MCF 10A (cell line): Measurements from ENCODE around the gene RFXAP. TPM values are rescaled to one million over a fixed set of nuclear protein-coding genes. Genes with fewer than 3 reads are reported as not detected.

Experiments used
- Bru-seq: library from RNA; stranded (reverse); fragments of 400-500 nt; gene quantifications from one replicate; lab custom pipeline; 2021; lab: Mats Ljungman, UMichigan
- BruChase-seq, 2 experiments: library from RNA; stranded (reverse); fragments of 400-500 nt; gene quantifications; one replicate each; lab custom pipeline; 2021; lab: Mats Ljungman, UMichigan
- BruUV-seq: library from RNA; stranded (reverse); fragments of 400-500 nt; replicated peaks from 2 replicates; lab custom pipeline; 2021; lab: Mats Ljungman, UMichigan
- CTCF ChIA-PET: fragments of 300-600 bp; sonication (Branson Sonifier 250); formaldehyde crosslinking; extraction: SDS; loops from one replicate; lab custom pipeline; 2021; ENCODE audit warnings: antibody characterized with exemption, inconsistent platforms; lab: Yijun Ruan, JAX
- POLR2A ChIA-PET: fragments of 300-600, 350-650 bp; sonication (Branson Sonifier 250); formaldehyde crosslinking; extraction: SDS; loops from one replicate; lab custom pipeline; 2020; ENCODE audit warnings: antibody characterized with exemption, inconsistent platforms; lab: Yijun Ruan, JAX
- DNase-seq: peaks from one replicate; pipeline ENCODE4 v3.0.0-alpha.2; 2018; ENCODE audit not compliant: unreplicated experiment
- H3K27ac Mint-ChIP-seq: one replicate; pipeline ENCODE4 v1.8.0; 2022; ENCODE audit warnings: mild to moderate bottlenecking, low read depth, mixed read lengths; ENCODE audit not compliant: unreplicated experiment
- H3K27me3 Mint-ChIP-seq: one replicate; pipeline ENCODE4 v1.8.0; 2022; ENCODE audit warnings: mixed read lengths; ENCODE audit not compliant: insufficient read depth, unreplicated experiment
- H3K36me3 Mint-ChIP-seq: one replicate; pipeline ENCODE4 v1.8.0; 2022; ENCODE audit warnings: mild to moderate bottlenecking, moderate library complexity, mixed read lengths; ENCODE audit not compliant: insufficient read depth, unreplicated experiment
- H3K4me1 Mint-ChIP-seq: one replicate; pipeline ENCODE4 v1.8.0; 2022; ENCODE audit warnings: mixed read lengths; ENCODE audit not compliant: insufficient read depth, unreplicated experiment
- H3K4me3 Mint-ChIP-seq: one replicate; pipeline ENCODE4 v1.8.0; 2022; ENCODE audit warnings: mild to moderate bottlenecking, moderate library complexity, mixed read lengths; ENCODE audit not compliant: unreplicated experiment
- H3K9me3 Mint-ChIP-seq: one replicate; pipeline ENCODE4 v1.8.0; 2022; ENCODE audit warnings: mixed read lengths; ENCODE audit not compliant: unreplicated experiment
- CTCF ChIP-seq: fragments of 200-600 bp; IDR thresholded peaks from one replicate; pipeline ENCODE4 v1.8.0; 2022; ENCODE audit warnings: antibody characterized with exemption, mild to moderate bottlenecking; ENCODE audit not compliant: unreplicated experiment
- intact Hi-C: fragments of 100-400 bp; cut with micrococcal nuclease; formaldehyde crosslinking; loops from 2 replicates; pipeline ENCODE4 v1.14.1; 2022
- long read RNA-seq: library from polyadenylated mRNA; stranded (forward); transcript quantifications from one replicate; pipeline ENCODE4 v2.0.0, GENCODE V29; 2022
- total RNA-seq: library from RNA; stranded (reverse); gene quantifications from 2 replicates; pipeline ENCODE4 v1.2.3, GENCODE V29; 2022

Gene RFXAP
- total RNA-seq (6.1 and 8.1 TPM in 2 replicates), Bru-seq, nascent RNA (percentile 81 among the genes with signal in this experiment), BruChase-seq, experiment 1, labeled RNA remaining after a 6-hour chase (percentile 80 among the genes with signal in this experiment), BruChase-seq, experiment 2, labeled RNA remaining after a 2-hour chase (percentile 93 among the genes with signal in this experiment)
- long read RNA-seq, transcript RFXAP-201 (3 exons, 2,304 nt): major isoform, 13 of 13 reads
- long read RNA-seq, partial matches to known transcripts: 0 of 13 reads
- long read RNA-seq, other reads (novel, unspliced or antisense): 0 of 13 reads

- Mint-ChIP-seq H3K4me3 (peak within 1 kb of the TSS; percentile 94), H3K4me1 (peaks cover 24% of the 10 kb centered on the region), H3K9me3 (no peaks in the 10 kb centered on the region), H3K36me3 (no peaks in the 10 kb centered on the region), H3K27me3 (no peaks in the 10 kb centered on the region), H3K27ac (peak within 1 kb of the TSS; percentile 79)
- POLR2A ChIA-PET: interaction anchor here (0.6 to 0.9 kb wide), 2 partner anchors 8 to 179 kb away, joined by 3 to 4 read pairs; no protein-coding TSS in a partner anchor
- TF ChIP-seq CTCF: no peak
- CTCF ChIA-PET: interaction anchor here (0.6 kb wide), 1 partner anchor 39 kb away, joined by 3 read pairs; no protein-coding TSS in a partner anchor
- intact Hi-C loops: no loop called here
- BruUV-seq: no TSS peak
- DNase-seq: peak; percentile 83
These were observed at the start of gene RFXAP for GRCh38 chr13:36818804-36819738. RFXAP (plus strand) TSS chr13:36819222; CDS start chr13:36819358, 136 bp downstream.

DNA sequence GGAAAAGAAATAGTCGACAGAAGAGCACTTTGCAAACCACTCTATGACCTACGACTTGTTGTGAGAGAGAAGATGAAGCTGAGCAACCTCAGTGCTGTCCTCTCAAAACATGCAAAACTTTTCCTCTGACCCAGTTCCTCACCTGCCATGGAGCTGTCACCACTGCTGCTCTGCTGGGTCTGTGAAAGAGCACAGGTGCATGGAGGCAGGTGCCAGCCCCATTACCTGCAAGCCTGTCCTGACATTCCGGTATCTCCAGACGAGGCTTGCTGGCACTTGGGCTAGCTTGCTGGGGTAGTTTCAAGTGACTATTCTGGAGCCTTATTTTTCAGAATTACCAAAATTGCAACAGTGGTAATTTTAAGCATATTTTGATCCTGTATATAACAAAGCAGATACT, 49.5 kb upstream of the RFXAP start:
- Mint-ChIP-seq H3K36me3 (no peaks in the 10 kb centered on the region), H3K4me3 (no peak overlapping the region), H3K27ac (no peak overlapping the region), H3K9me3 (peaks cover 12% of the 10 kb centered on the region), H3K27me3 (no peaks in the 10 kb centered on the region), H3K4me1 (peaks cover 7% of the 10 kb centered on the region)
- CTCF ChIA-PET: no interaction called here
- intact Hi-C loops: no loop called here
- POLR2A ChIA-PET: no interaction called here
- no peak for DNase-seq
- no peak for TF ChIP-seq CTCF
- BruUV-seq: no TSS peak

GRCh38 chr13:36770741-36771140, 48.3 kb upstream of the RFXAP start:
- ChIA-PET CTCF (interaction anchor here (0.6 kb wide), 2 partner anchors 14 to 35 kb away, joined by 3 read pairs; no protein-coding TSS in a partner anchor), POLR2A (no interaction called here)
- peaks cover 12% of the 10 kb centered on the region for H3K9me3 Mint-ChIP-seq
- no peaks in the 10 kb centered on the region for H3K36me3 Mint-ChIP-seq
- BruUV-seq: no TSS peak
- DNase-seq: no peak
- no peak overlapping the region for H3K27ac Mint-ChIP-seq
- intact Hi-C loops: no loop called here
- no peak overlapping the region for H3K4me3 Mint-ChIP-seq
- no peaks in the 10 kb centered on the region for H3K27me3 Mint-ChIP-seq
- H3K4me1 Mint-ChIP-seq: peaks cover 7% of the 10 kb centered on the region
- TF ChIP-seq CTCF: no peak

DNA sequence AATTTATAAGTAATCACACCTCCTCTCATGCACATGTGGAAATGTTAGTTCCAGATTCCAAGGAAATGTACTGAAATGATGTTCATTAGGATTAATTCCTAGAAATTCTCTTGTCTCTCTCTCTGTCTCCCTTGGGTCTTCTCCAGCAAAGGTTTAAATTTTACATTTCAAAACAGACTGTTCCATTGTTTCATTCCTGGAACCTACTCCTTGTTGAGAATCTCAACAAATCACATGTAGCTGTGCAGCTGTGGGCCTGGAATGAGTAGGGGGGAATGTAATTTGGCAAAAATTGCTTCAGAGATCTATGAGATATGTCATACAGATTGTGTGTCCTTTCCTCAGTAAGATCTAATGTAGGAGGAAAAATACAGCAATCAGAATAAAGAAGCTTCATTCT, 46.2 kb upstream of the RFXAP start:
- POLR2A ChIA-PET: no interaction called here
- CTCF ChIA-PET: interaction anchor here (1.1 kb wide), 1 partner anchor 12 kb away, joined by 5 read pairs; no protein-coding TSS in a partner anchor
- no peak overlapping the region for H3K4me3 Mint-ChIP-seq
- no TSS peak for BruUV-seq
- H3K9me3 Mint-ChIP-seq: no peaks in the 10 kb centered on the region
- no peaks in the 10 kb centered on the region for H3K36me3 Mint-ChIP-seq
- no peaks in the 10 kb centered on the region for H3K4me1 Mint-ChIP-seq
- no peaks in the 10 kb centered on the region for H3K27me3 Mint-ChIP-seq
- DNase-seq: no peak
- no peak for TF ChIP-seq CTCF
- H3K27ac Mint-ChIP-seq: no peak overlapping the region
- intact Hi-C loops: no loop called here
